Mucosa of descending colon (tissue), 3 donors: ENCODE data around the gene MAL. TPM values are rescaled to one million over a fixed set of nuclear protein-coding genes. Genes with fewer than 3 reads are reported as not detected.

Experiments
- ATAC-seq: fragments of 200-7000 bp; cut with Tn5 transposase; one replicate; pipeline ENCODE4 v1.9.1; 2020; ENCODE audit warnings: mild to moderate bottlenecking, moderate library complexity
- DNase-seq, 3 donors: peaks; one replicate each; pipeline ENCODE4 v3.0.0-alpha.2; 2020
- H3K36me3 ChIP-seq: fragments of 200-600 bp; one replicate; pipeline ENCODE4 v1.8.0; 2021; ENCODE audit warnings: low read depth, mild to moderate bottlenecking
- H3K4me1 ChIP-seq: fragments of 200-600 bp; one replicate; pipeline ENCODE4 v1.8.0; 2021; ENCODE audit warnings: low read depth, mild to moderate bottlenecking
- H3K4me3 ChIP-seq: fragments of 200-600 bp; one replicate; pipeline ENCODE4 v1.8.0; 2021; ENCODE audit warnings: mild to moderate bottlenecking
- H3K9me3 ChIP-seq: fragments of 200-600 bp; one replicate; pipeline ENCODE4 v1.8.0; 2021; ENCODE audit warnings: mild to moderate bottlenecking
- intact Hi-C, 2 donors: fragments of 100-400 bp; cut with DNase I in 1 of 2; cut with micrococcal nuclease in 1 of 2; formaldehyde crosslinking; loops; one replicate each; pipeline versions ENCODE4 v1.11.0 to v1.11.1; 2022; cut with DNase I, micrococcal nuclease
- total RNA-seq, 3 donors: library from RNA; stranded (reverse); fragmentation: NEBNext Ultra II Directional in 2 of 3; extraction: Animal tissue kit (Norgen Biotek cat#: 25700) in 2 of 3; gene quantifications; one replicate each; pipeline versions ENCODE4 v1.2.1 to v1.2.4, GENCODE V29; 2021 to 2023
- TF ChIP-seq, protein P1 (sequence below): fragments of 200-600 bp; IDR thresholded peaks from one replicate; pipeline ENCODE4 v1.8.0; 2022; ENCODE audit warnings: antibody characterized with exemption, mild to moderate bottlenecking
- donor health status: DM: no; HTN: no; CAD: no; lungs with moderate emphysema.
- donor health status: DM: no; HTN: no; CAD: no.
- donor health status: DM: no; HTN: yes; CAD: no.

The MAL gene
- total RNA-seq, 3 donors from 2014 or later, result 1.4 to 28.8 (median 2.8) TPM

DNA sequence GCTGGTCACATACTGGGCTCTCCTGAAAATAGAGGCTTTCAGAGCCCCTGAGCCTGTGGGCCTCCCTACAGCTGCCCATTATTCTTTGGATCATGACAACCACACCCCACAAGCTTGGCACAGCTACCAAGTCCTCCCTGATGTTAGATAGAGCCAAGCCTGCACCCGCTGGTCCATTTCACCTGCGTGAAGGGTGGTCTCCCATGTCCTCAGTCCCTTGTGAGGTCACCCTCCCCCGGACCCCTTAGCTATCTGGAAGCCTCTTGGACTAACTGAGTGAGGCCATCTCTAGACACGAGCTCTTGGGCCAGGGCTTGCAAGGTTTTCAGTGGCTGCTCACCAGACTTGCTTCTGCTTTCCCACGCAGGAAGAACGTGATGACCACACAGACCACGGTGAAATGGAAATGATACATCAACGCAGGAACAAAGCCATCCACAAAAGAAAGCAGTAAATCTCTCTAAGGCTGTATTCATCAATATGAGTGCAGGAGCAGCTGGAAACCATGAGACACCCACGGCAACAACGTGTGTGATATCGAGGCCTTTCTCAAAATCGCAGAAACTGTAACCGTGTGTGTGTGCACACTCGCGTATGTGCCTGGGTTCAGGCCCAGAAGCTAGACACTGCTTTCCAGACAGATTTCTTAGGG is 10.1 kb upstream of the MAL start:
- no peak for ATAC-seq
- intact Hi-C loops, result no loop called here
- H3K4me3 ChIP-seq, result no peak overlapping the region
- no peaks in the 10 kb centered on the region for H3K36me3 ChIP-seq
- DNase-seq, result peak in 1 of 3 donors; percentile 10
- H3K9me3 ChIP-seq, result no peaks in the 10 kb centered on the region
- TF ChIP-seq, protein P1, sequence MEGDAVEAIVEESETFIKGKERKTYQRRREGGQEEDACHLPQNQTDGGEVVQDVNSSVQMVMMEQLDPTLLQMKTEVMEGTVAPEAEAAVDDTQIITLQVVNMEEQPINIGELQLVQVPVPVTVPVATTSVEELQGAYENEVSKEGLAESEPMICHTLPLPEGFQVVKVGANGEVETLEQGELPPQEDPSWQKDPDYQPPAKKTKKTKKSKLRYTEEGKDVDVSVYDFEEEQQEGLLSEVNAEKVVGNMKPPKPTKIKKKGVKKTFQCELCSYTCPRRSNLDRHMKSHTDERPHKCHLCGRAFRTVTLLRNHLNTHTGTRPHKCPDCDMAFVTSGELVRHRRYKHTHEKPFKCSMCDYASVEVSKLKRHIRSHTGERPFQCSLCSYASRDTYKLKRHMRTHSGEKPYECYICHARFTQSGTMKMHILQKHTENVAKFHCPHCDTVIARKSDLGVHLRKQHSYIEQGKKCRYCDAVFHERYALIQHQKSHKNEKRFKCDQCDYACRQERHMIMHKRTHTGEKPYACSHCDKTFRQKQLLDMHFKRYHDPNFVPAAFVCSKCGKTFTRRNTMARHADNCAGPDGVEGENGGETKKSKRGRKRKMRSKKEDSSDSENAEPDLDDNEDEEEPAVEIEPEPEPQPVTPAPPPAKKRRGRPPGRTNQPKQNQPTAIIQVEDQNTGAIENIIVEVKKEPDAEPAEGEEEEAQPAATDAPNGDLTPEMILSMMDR, result no peak
- H3K4me1 ChIP-seq, result no peaks in the 10 kb centered on the region

DNA sequence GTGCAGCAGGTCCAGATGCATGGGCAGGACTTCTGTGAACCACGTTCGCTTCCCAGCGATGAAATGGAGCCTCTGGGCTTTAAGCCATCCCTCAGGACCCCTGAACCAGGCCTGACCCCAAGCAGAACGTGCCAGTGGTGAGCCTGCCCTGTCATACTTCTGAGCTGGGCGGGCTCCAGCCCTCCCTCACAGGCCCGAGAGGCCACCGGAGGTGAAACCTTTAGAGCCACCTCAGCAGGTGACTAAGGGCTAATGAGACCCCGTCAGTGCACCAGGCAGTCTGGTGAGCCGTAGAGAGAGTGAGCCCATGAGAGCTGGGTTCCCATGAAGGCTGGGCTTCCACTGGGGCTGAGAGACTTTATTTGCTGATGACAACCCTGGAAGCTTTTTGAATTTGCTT is 8.9 kb upstream of the MAL start:
- intact Hi-C loops, result no loop called here
- no peak for ATAC-seq

DNA sequence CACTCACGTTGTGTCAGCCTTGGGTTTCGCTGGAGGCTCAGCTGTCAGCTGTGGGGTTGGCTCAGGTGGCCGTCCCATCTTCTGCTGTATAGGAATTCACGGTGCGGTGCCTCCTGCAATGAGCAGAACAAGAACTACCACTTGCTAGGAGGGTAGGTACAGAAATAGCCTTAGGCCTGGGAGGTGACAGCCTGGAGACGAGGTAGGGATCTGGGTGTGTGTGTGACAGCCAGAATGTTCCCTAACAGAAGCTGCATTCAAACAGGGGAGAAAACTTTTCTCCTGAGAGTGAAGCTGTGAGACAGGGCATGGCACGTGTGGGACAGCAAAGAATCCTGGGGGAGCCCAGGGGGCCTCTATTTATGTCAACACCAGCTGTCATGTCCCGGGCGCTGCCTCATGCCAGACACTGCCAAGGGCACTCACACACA is 8.4 kb upstream of the MAL start:
- ATAC-seq, result no peak
- intact Hi-C loops, result no loop called here

More for the DNA sequence above, 8.9 kb upstream of the MAL start:
- Histone ChIP-seq H3K9me3 (no peaks in the 10 kb centered on the region), H3K36me3 (no peaks in the 10 kb centered on the region), H3K4me3 (no peak overlapping the region), H3K4me1 (no peaks in the 10 kb centered on the region)
- TF ChIP-seq, protein P1, result no peak
- DNase-seq, result peak in 1 of 3 donors; percentile 23

DNA sequence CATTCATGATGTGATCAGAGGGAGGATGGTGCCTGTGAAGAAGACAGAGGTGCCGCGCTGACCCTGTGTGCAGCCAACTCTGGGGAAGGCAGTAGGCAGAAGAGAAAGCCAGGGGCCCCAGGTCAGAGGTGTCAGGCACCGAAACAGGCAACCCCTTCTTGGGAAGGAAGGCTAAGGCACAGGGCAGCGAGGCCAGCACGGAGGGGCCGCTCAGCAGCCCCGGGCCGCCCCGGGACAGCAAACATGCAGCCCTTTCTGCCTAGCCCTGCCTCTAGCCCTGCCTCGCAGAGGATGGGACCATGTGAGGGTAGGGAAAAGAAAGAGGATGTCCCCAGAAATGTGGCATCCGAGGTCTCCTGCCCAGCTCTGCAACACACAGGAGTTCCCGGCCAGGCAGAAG is 7.7 kb upstream of the MAL start:
- Histone ChIP-seq H3K4me1 (no peaks in the 10 kb centered on the region), H3K9me3 (no peaks in the 10 kb centered on the region), H3K36me3 (no peaks in the 10 kb centered on the region), H3K4me3 (no peak overlapping the region)
- intact Hi-C loops, result no loop called here
- ATAC-seq, result no peak
- peak in 1 of 3 donors; percentile 18 for DNase-seq
- TF ChIP-seq, protein P1, result no peak

More for the DNA sequence above, 8.4 kb upstream of the MAL start:
- Histone ChIP-seq H3K4me1 (no peaks in the 10 kb centered on the region), H3K36me3 (no peaks in the 10 kb centered on the region), H3K4me3 (no peak overlapping the region), H3K9me3 (no peaks in the 10 kb centered on the region)
- TF ChIP-seq, protein P1, result no peak
- peak in 1 of 3 donors; percentile 17 for DNase-seq

DNA sequence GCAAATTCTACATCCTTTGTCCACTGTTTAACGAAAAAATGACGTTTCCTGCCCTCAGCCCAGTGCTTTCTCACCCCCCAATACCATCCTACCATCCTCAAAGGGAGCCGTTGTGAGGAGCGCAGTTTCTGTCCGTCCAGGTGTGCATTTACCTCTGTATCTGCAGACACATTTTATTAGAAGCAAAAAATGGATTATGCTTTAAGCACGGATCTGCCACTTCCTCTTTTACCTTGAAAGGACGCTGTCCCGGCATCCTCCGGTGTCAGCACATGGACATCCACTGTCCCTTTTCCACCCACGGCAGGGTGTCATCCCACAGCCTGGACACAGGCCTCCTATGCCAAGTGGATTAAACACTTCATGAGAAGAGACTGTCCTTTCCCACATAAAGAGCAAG is 7.2 kb upstream of the MAL start:
- intact Hi-C loops, result no loop called here
- DNase-seq (peak in 1 of 3 donors; percentile 16), ATAC-seq (no peak)
- TF ChIP-seq, protein P1, result no peak
- H3K36me3 ChIP-seq, result no peaks in the 10 kb centered on the region
- H3K9me3 ChIP-seq, result no peaks in the 10 kb centered on the region
- no peak overlapping the region for H3K4me3 ChIP-seq
- H3K4me1 ChIP-seq, result no peaks in the 10 kb centered on the region
